Vagina (tissue), 2 donors: ENCODE results near the gene PPFIA2.

Experiments
- CTCF ChIP-seq, 3 experiments: fragments of 450-650 bp in 2 of 3; fragments of 200-600 bp in 1 of 3; sonication (generic) in 1 of 3; IDR thresholded peaks; one replicate each; pipeline ENCODE4 v1.5.1; 2017 to 2019; ENCODE audit warnings: antibody characterized with exemption in 3 of 3, mild to moderate bottlenecking in 2 of 3, moderate library complexity in 2 of 3
- POLR2AphosphoS5 ChIP-seq, 2 donors: sonication (generic); formaldehyde crosslinking; IDR thresholded peaks; one replicate each; pipeline ENCODE4 v1.9.0; 2017; ENCODE audit warnings: antibody characterized with exemption in 2 of 2, mild to moderate bottlenecking in 2 of 2, low read depth in 1 of 2; ENCODE audit not compliant: insufficient read depth in 1 of 2

GRCh38 chr12:81800298-81801148, 41.4 kb upstream of the PPFIA2 start:
- TF ChIP-seq CTCF (IDR thresholded peaks at IDR 0.05) (no peak), POLR2AphosphoS5 (IDR thresholded peaks at IDR 0.05; ENCODE audit: insufficient read depth in 1 of 2, low read depth in 1 of 2) (no peak)
